Activated CD4-positive, alpha-beta T cell treated with anti-CD3 and anti-CD28 coated beads for 36 hours (primary cell): ENCODE data around the gene ATPAF2. TPM values are rescaled to one million over a fixed set of nuclear protein-coding genes. Genes with fewer than 3 reads are reported as not detected.

Experiments used
- ATAC-seq: fragments of 200-7000 bp; cut with Tn5 transposase; one replicate; pipeline ENCODE4 v1.10.0; 2021; ENCODE audit warnings: mild to moderate bottlenecking, moderate library complexity
- CTCF ChIA-PET: fragments of 350-600 bp; sonication (Branson Sonifier 250); formaldehyde crosslinking; loops from one replicate; lab custom pipeline; 2021; ENCODE audit warnings: antibody characterized with exemption; lab: Charles Lee
- POLR2A ChIA-PET: fragments of 350-600 bp; sonication (Branson Sonifier 250); formaldehyde crosslinking; loops from one replicate; lab custom pipeline; 2021; ENCODE audit warnings: antibody characterized with exemption, inconsistent platforms; lab: Charles Lee
- DNase-seq: peaks from one replicate; pipeline ENCODE4 v3.0.0-alpha.2; 2020
- H3K27ac Mint-ChIP-seq: one replicate; pipeline ENCODE4 v1.8.0; 2021; ENCODE audit warnings: mixed read lengths
- H3K27me3 Mint-ChIP-seq: one replicate; pipeline ENCODE4 v1.8.0; 2021; ENCODE audit warnings: mixed read lengths
- H3K36me3 Mint-ChIP-seq: one replicate; pipeline ENCODE4 v1.8.0; 2021; ENCODE audit warnings: low read depth, mixed read lengths
- H3K4me1 Mint-ChIP-seq: one replicate; pipeline ENCODE4 v1.8.0; 2021; ENCODE audit warnings: mixed read lengths
- H3K4me3 Mint-ChIP-seq: one replicate; pipeline ENCODE4 v1.8.0; 2021; ENCODE audit warnings: mild to moderate bottlenecking, moderate library complexity, mixed read lengths
- H3K9me3 Mint-ChIP-seq: one replicate; pipeline ENCODE4 v1.8.0; 2021; ENCODE audit warnings: low read depth, mixed read lengths
- intact Hi-C, 2 experiments: fragments of 100-400 bp; cut with DNase I in 1 of 2; cut with micrococcal nuclease in 1 of 2; formaldehyde crosslinking; loops; one replicate each; pipeline versions ENCODE4 v1.14.2 to v1.15.1; 2022 to 2024; cut with DNase I, micrococcal nuclease
- total RNA-seq, 2 experiments: library from RNA; stranded (reverse); gene quantifications; one replicate each; pipeline ENCODE4 v1.2.3, GENCODE V29; 2021

ATPAF2 gene
- total RNA-seq, 2 experiments from 2014 or later: 32.9 to 40.3 TPM

DNA sequence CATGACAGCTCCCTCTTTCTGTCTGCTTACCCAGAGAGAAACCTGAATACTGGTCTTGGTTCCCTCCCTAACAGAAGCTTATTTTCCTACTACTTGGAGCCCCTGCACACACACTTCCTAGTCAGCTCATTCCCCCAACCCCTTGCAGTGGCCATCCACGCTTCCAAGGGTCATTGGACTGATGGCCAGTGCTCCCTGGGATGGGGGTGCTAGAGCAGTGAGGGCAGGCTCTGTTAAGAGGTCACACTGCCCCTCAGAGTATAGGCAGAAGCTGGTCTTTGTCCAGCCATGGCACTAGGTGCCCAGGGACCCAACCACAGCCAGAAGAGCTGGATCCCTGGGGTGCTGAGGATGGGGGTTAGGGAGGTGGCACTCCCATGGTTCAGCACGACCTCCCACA is 53.8 kb downstream of the ATPAF2 start:
- intact Hi-C loops: loop anchor here in 1 of 2 experiments (1.0 kb wide), 1 partner anchor 48 kb away; no protein-coding TSS in a partner anchor
- ATAC-seq: no peak
- no peaks in the 10 kb centered on the region for H3K9me3 Mint-ChIP-seq
- H3K27me3 Mint-ChIP-seq: no peaks in the 10 kb centered on the region
- H3K4me3 Mint-ChIP-seq: no peak overlapping the region
- POLR2A ChIA-PET: no interaction called here
- no peak for DNase-seq
- no peaks in the 10 kb centered on the region for H3K4me1 Mint-ChIP-seq
- H3K27ac Mint-ChIP-seq: no peak overlapping the region
- no peaks in the 10 kb centered on the region for H3K36me3 Mint-ChIP-seq
- CTCF ChIA-PET: interaction anchor here (0.6 to 3.1 kb wide), 4 partner anchors 12 to 158 kb away, joined by 3 to 12 read pairs (median 4); partner anchors contain the start of genes DRC3 and TOM1L2

DNA sequence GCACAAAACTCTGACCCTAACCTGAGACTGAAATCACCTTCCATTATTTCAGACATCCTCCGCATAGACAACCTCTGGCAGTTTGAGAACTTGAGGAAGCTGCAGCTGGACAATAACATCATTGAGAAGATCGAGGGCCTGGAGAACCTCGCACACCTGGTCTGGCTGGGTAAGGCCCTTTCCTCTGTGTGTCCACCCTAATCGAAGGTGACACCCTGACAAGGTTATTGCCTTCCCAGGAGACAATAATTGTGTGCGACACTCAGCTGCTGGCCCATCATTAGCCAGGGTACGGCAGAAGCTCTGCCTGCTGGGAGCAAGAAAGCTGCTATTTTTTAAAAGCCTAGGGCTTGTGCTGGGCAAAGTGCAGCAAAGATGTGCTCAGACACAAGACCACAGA is 55.2 kb downstream of the ATPAF2 start:
- ChIA-PET POLR2A (no interaction called here), CTCF (interaction anchor here (0.7 to 3.1 kb wide), 3 partner anchors 43 to 93 kb away, joined by 3 to 12 read pairs (median 3); no protein-coding TSS in a partner anchor)
- H3K4me3 Mint-ChIP-seq: no peak overlapping the region
- DNase-seq: no peak
- intact Hi-C loops: no loop called here
- no peaks in the 10 kb centered on the region for H3K4me1 Mint-ChIP-seq
- ATAC-seq: no peak
- H3K27ac Mint-ChIP-seq: no peak overlapping the region
- H3K9me3 Mint-ChIP-seq: no peaks in the 10 kb centered on the region
- H3K36me3 Mint-ChIP-seq: no peaks in the 10 kb centered on the region
- H3K27me3 Mint-ChIP-seq: no peaks in the 10 kb centered on the region

DNA sequence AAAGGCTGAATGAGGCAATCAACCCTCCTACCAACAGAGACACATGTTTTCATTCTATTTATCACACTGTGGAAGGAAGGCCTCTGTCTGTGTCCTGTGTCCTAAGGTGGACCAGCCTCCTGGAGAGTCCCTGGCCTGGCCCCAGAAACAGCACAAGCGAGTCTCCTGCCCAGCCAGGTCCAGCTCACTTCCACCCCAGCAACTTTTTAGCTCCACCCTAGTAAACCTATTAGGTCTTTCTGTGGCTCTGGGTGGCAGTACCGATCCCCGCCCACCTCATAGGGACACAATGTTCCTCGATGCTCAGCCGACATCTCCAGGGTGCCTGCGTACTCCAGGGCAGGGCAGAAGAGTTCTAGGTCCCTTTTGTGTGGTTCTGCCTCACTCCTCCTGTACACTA is 55.6 kb downstream of the ATPAF2 start:
- Mint-ChIP-seq H3K4me1 (no peaks in the 10 kb centered on the region), H3K27me3 (no peaks in the 10 kb centered on the region), H3K27ac (no peak overlapping the region), H3K36me3 (no peaks in the 10 kb centered on the region), H3K4me3 (no peak overlapping the region), H3K9me3 (no peaks in the 10 kb centered on the region)
- ChIA-PET CTCF (interaction anchor here (0.7 to 3.1 kb wide), 3 partner anchors 43 to 93 kb away, joined by 3 to 12 read pairs (median 3); no protein-coding TSS in a partner anchor), POLR2A (no interaction called here)
- DNase-seq: no peak
- intact Hi-C loops: no loop called here
- no peak for ATAC-seq

DNA sequence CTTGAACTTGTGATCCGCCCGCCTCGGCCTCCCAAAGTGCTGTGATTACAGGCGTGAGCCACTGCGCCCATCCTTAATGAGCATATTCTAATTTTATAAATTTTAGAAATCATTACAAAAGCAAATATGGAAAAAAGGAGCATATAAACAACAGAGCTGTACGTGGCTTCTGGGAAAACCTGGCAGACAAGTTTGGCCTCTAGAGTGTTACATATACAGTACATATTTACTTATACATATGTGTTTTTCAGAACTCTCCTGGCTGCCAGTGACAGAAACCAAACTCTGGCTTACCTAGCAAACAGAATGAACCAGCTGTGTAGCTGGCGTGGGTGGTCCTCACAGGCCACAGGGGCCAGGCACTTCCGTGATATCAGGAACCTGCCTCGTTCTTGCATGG is 56.2 kb downstream of the ATPAF2 start:
- Mint-ChIP-seq H3K4me3 (no peak overlapping the region), H3K4me1 (no peaks in the 10 kb centered on the region), H3K9me3 (no peaks in the 10 kb centered on the region), H3K27me3 (no peaks in the 10 kb centered on the region), H3K36me3 (no peaks in the 10 kb centered on the region), H3K27ac (no peak overlapping the region)
- ATAC-seq (no peak), DNase-seq (no peak)
- intact Hi-C loops: no loop called here
- ChIA-PET CTCF (interaction anchor here (1.1 to 3.1 kb wide), 2 partner anchors 51 to 92 kb away, joined by 3 to 12 read pairs; no protein-coding TSS in a partner anchor), POLR2A (no interaction called here)

DNA sequence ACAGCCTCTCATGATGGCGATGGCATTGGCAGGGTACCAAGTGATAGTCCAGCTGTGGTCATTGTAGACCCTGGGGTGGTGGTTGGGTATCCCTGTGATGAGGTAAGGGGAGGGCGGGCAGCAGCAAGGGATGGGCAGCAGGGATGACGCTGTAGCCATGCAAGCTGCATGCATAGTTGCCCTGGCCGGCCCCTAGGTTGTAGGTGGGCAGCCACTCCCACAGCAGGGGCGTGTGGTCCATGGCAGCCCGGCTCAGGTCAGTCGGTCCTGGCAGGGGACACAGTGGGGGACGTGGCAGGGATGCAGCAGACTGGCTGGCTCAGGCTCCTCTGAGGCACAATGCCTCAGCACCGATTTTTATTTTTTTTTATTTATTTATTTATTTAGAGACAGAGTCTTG is 57.6 kb downstream of the ATPAF2 start:
- ChIA-PET CTCF (interaction anchor here (0.7 to 0.8 kb wide), 2 partner anchors 23 to 164 kb away, joined by 3 to 4 read pairs; no protein-coding TSS in a partner anchor), POLR2A (no interaction called here)
- DNase-seq (no peak), ATAC-seq (no peak)
- Mint-ChIP-seq H3K36me3 (no peaks in the 10 kb centered on the region), H3K4me3 (no peak overlapping the region), H3K4me1 (no peaks in the 10 kb centered on the region), H3K27ac (no peak overlapping the region), H3K9me3 (no peaks in the 10 kb centered on the region), H3K27me3 (no peaks in the 10 kb centered on the region)
- intact Hi-C loops: no loop called here

DNA sequence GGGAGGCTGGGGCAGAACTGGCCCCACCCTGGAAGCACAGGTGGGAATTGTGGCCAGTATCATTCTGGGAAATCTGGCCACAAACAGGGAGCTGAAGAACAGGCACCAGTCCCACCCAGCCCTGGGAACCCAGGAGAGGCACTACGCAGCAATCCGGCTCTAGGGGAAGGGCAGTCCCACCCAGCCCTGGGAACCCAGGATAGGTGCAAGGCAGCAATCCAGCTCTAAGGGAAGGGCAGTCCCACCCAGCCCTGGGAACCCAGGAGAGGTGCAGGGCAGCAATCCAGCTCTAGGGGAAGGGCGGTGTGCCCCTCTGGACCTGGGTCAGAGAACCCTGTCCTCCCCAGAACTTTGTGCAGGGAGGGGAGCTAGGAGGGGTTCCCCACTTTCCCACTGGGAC is 59.2 kb downstream of the ATPAF2 start:
- Mint-ChIP-seq H3K4me1 (no peaks in the 10 kb centered on the region), H3K27me3 (no peaks in the 10 kb centered on the region), H3K27ac (no peak overlapping the region), H3K4me3 (no peak overlapping the region), H3K9me3 (no peaks in the 10 kb centered on the region), H3K36me3 (no peaks in the 10 kb centered on the region)
- no peak for DNase-seq
- POLR2A ChIA-PET: no interaction called here
- intact Hi-C loops: no loop called here
- CTCF ChIA-PET: no interaction called here
- ATAC-seq: no peak

DNA sequence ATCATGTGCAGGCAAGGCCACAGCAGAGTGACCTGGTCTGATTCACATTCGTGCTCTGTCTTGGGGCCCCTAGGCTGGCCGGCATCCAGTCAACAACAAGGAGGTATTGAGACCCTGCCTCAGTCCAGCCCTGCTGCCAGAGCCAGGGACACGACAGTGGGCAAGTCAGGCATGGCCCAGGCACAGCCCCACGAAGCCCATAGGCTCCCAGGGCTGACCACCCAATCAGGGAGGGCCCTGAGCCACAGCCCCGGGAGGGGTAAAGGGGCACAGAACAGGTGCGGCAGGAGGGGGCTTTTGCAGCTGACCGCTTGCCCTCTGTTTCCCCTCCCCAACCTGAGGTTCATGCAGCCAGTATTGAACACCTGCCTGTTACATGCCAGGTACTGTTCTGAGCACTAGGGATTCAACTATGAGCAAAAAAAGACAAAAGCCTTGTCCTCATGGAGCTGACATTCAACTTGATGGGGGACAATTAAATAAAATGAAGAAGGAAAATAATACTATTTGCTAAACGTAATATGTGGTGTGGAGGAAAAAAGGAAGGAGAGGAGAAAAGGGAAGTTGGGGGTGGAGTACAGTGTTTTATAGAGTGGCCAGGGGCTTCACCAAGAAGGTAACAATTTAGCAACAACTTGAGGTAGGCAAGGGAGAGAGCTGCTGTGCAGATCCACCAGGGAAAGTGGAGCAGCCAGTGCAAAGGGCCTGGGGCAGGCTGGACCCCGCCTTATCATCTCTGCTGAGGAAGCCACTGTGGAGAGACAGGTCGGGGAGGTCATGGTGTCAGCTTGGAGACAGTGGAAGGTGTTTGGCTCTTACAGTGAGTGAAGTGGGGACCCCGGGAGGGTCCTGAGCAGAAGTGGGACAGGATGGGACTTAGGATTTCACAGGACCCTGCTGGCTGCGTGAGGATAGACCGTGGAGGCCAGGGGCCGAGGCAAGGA is 60.2 kb downstream of the ATPAF2 start:
- H3K27ac Mint-ChIP-seq: no peak overlapping the region
- H3K4me1 Mint-ChIP-seq: peaks cover 1% of the 10 kb centered on the region
- H3K9me3 Mint-ChIP-seq: no peaks in the 10 kb centered on the region
- no peaks in the 10 kb centered on the region for H3K27me3 Mint-ChIP-seq
- H3K4me3 Mint-ChIP-seq: no peak overlapping the region
- no peak for ATAC-seq
- CTCF ChIA-PET: interaction anchor here (0.6 to 0.7 kb wide), 2 partner anchors 14 to 54 kb away, joined by 3 to 5 read pairs; no protein-coding TSS in a partner anchor
- no peak for DNase-seq
- POLR2A ChIA-PET: interaction anchor here (0.6 kb wide), 1 partner anchor 397 kb away, joined by 3 read pairs; no protein-coding TSS in a partner anchor
- intact Hi-C loops: no loop called here
- no peaks in the 10 kb centered on the region for H3K36me3 Mint-ChIP-seq

DNA sequence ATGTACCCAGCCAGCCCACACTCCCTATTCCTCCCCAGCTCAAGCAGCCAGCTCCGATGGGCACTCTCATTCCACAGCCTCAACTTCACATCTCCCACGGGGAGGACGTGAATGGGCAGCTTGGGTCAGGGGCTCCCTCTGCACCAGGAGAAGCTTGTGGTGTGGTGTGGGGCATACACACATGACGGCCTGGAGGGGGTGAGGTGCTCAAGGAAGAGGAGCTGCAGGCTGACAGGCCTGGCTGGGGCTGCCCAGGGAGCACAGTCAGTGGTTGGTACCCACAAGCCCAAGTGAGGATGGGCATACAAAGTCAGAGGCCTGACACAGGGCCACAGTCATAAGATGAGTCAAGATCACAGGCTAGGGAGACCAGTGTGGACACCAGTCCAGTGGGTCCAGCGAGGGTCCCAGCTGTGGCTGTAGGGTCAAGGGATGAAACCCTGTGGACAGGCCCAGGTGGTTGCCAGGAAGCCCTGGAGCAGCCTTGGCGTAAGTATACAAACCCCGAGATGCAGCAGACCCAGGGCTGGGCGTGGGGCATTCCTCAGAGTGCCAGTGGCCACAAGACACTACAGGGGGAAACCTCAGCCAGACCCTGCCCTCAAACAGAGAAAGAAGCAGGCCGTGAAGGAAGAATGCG is 61.9 kb downstream of the ATPAF2 start:
- ChIA-PET POLR2A (interaction anchor here (0.6 kb wide), 1 partner anchor 37 kb away, joined by 6 read pairs; no protein-coding TSS in a partner anchor), CTCF (interaction anchor here (1.0 kb wide), 1 partner anchor 15 kb away, joined by 3 read pairs; no protein-coding TSS in a partner anchor)
- Mint-ChIP-seq H3K4me3 (no peak overlapping the region), H3K36me3 (no peaks in the 10 kb centered on the region), H3K27ac (no peak overlapping the region), H3K4me1 (peaks cover 7% of the 10 kb centered on the region), H3K9me3 (no peaks in the 10 kb centered on the region), H3K27me3 (no peaks in the 10 kb centered on the region)
- DNase-seq (no peak), ATAC-seq (no peak)
- intact Hi-C loops: no loop called here

DNA sequence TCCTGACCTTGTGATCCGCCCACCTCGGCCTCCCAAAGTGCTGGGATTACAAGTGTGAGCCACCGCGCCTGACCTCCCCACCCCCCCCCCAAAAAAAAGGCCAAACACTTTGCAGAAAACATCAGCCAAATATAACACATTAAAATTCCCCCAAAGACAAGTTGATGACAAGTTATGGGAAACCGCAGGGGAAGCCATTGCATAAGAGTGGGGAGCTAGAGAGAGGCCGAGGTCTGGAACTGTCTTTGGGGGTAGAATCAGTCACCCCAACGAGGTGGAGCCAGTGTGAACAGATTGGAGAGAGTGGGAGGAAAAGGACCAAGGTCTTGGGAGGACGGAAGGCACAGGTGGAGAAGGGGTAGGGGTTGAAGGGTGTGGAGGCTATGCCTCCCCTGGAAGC is 63.5 kb downstream of the ATPAF2 start:
- Mint-ChIP-seq H3K4me1 (peaks cover 18% of the 10 kb centered on the region), H3K4me3 (no peak overlapping the region), H3K27ac (no peak overlapping the region), H3K27me3 (no peaks in the 10 kb centered on the region), H3K36me3 (no peaks in the 10 kb centered on the region), H3K9me3 (no peaks in the 10 kb centered on the region)
- DNase-seq: no peak
- ChIA-PET POLR2A (interaction anchor here (0.7 kb wide), 1 partner anchor 9 kb away, joined by 3 read pairs; no protein-coding TSS in a partner anchor), CTCF (interaction anchor here (0.6 kb wide), 1 partner anchor 296 kb away, joined by 3 read pairs; no protein-coding TSS in a partner anchor)
- no peak for ATAC-seq
- intact Hi-C loops: no loop called here

DNA sequence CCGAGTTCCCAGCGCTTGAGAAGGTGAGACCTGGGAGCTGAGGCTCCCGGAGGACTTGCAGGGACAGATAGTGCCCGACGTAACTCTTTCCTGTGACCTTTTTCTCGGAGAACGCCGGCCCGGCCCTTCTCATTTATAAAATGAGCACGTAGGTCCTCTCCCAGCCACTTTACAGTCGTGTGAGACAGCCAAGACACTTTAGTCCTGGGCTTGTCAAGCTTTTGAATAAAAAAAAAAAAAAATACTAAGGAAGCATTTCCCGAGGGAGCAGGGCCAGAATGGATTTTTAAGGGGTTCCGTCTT is 66.1 kb downstream of the ATPAF2 start:
- POLR2A ChIA-PET: interaction anchor here (0.9 to 1.6 kb wide), 3 partner anchors 14 to 137 kb away, joined by 5 to 19 read pairs (median 6); partner anchors contain the start of gene SREBF1
- peaks cover 33% of the 10 kb centered on the region for H3K4me1 Mint-ChIP-seq

More for the DNA sequence above, 66.1 kb downstream of the ATPAF2 start:
- CTCF ChIA-PET: interaction anchor here (0.9 to 1.9 kb wide), 7 partner anchors 12 to 63 kb away, joined by 3 to 8 read pairs (median 5); no protein-coding TSS in a partner anchor
- DNase-seq (no peak), ATAC-seq (no peak)
- H3K27ac Mint-ChIP-seq: peak overlapping the region; percentile 70
- no peaks in the 10 kb centered on the region for H3K9me3 Mint-ChIP-seq
- intact Hi-C loops: loop anchor here (1.0 to 2.0 kb wide), 15 partner anchors 15 to 496 kb away; partner anchors contain the start of genes ATPAF2 (in 2 of the 2), GID4 (in 2 of the 2), PEMT (in 2 of the 2) and ALKBH5 (in 1 of the 2)
- H3K36me3 Mint-ChIP-seq: no peaks in the 10 kb centered on the region
- H3K27me3 Mint-ChIP-seq: no peaks in the 10 kb centered on the region
- H3K4me3 Mint-ChIP-seq: peak overlapping the region; percentile 86
